Activated T-helper 1 cell treated with Interleukin-2 at 50 U/mL for 16 hours (primary cell): ENCODE data around the gene MSS51.

Experiments used
- DNase-seq: peaks from one replicate; pipeline ENCODE4 v3.0.0-alpha.2; 2020; ENCODE audit warnings: low read depth

The MSS51 gene

DNA sequence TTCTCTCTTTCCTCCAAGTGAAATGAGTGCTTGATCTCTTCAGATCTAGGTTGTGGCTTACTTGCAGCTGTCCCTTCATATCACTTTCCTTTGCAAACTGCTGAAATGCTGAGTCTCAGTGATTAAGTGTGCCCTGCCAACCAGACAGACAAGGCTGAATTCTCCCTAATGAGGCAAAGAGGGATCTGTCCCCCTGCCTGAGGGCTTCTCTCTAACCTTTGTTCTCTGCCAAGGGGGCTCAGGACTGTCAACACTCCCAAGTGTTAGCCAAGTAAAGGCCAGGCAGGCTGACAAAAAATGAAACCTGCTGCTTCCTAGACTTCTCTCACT, at the start of gene MSS51:
Gene MSS51, minus strand, starts transcription at position 24 of the 330 bp plus-strand sequence. CDS start 5,277 bp downstream, outside the sequence.
- no peak for DNase-seq

DNA sequence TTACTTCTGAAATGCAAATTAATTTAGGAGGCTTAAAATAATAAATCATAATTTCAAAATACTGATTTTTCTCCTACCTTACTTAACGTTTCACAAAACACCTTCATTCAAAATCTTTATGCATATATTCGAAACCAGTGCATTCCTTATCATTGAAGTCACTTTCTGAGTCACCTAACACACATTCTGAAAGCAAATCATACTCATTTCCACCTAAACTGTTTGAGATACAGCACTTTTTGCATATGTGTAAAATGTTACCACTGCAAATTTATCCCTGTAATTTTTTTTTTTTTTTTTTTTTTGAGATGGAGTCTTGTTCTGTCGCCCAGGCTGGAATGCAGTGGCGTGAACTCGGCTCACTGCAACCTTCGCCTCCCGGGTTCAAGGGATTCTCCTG, 46.8 kb upstream of the MSS51 start:
- no peak for DNase-seq

DNA sequence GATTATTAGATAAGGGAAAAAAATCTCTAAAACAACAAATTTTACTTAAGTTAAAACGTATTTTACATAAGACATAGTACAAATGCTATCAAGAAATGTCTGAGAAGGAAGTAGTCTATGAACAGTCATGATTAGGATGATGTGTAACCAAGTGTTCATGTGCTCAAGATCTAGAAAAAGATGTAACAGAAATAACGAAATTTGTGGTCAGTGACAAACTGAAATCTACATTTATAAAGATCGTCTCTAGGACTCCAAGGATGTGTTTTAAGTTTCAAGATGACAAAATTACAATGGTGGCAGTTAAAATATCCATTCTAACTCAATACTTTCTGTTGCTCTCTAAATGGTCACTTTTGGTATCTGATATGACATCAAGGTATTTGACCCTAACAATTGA, 45.3 kb upstream of the MSS51 start:
- DNase-seq: no peak

DNA sequence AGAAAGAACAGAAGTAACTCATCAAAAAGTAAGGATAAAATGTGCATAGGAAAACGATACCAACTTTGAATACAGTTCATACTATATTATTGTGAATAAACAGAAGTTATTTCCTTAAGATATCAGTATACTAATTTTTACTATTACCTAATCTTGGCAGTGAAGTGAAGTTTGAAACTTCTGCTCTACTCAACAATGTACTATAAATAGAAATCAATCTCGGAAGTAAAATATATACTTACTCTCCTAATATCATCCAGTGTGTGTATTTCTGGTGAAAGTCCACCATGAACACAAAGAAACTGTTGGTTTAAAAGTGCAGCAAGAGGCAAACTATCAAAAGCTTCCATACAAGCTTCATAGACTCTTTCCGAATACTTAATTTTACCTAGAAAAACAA, 37.9 kb upstream of the MSS51 start:
- DNase-seq: no peak

DNA sequence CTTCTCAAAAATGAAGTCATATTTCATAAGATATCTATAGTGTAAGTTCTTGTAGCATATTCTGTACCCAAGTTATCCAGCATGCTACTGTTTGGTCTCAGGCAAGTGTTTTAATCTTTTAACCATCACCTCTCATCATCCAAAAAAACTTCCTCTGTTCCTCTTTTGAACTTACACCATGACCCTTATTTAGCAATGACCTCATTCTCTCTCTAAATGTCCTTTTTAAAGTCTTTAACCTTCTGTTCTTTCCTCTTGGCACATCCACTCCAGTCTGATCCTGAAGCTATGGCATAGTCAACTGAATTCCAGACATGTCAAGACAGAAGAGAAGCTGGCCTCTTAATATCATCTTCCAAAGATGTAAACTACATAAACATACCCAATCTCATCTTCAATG, 36.2 kb upstream of the MSS51 start:
- no peak for DNase-seq

DNA sequence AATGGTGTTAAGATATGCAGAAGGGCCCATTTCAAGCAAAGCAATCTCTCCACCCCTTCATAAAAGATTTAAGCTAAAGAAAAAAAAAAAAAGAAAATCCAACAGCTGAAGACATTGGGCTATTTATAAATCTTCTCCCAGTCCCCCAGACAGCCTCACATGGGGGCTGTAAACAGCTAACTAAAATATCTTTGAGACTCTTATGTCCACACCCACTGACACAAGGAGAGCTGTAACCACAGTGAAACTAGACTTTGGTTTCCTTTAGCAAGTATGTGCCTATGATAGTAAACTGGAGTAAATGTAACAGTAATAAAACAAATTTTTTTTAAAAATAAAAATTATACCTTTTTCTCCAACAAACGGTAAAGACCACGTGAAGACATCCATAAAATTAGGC, 33.8 kb upstream of the MSS51 start:
- no peak for DNase-seq

DNA sequence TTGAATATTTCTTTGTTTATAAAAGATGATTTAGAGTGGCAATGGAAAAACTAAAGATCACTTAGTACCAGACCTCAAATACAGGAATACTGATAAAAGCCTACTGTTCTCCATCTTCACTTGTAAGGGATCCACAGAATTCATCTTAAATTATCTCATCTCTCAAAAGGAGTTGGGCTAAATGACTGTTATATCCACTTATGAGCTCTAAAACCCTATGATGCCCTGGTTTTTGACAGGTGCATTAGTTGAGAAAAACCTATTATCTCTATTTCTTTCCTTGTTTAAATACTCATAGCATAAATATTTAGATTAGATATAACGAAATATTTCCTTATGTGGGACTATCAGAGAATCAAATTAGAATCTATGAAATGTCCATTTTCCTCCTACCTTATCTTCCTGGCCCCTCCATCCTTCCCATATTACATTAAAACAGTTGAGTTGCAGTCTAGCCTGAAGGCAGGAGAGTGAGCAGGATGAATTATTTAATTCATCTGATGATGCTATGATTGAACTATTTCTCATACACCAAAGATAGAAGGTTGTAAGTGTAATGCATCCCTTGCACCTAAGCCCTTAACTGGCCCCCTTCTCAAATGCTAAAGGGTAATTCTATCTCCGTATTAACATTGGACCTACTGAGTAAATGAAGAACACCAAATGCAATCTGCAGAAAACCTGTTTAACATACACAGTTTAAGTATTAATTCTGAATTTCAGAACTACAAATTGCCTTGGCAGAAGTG, 32.8 kb upstream of the MSS51 start:
- no peak for DNase-seq

DNA sequence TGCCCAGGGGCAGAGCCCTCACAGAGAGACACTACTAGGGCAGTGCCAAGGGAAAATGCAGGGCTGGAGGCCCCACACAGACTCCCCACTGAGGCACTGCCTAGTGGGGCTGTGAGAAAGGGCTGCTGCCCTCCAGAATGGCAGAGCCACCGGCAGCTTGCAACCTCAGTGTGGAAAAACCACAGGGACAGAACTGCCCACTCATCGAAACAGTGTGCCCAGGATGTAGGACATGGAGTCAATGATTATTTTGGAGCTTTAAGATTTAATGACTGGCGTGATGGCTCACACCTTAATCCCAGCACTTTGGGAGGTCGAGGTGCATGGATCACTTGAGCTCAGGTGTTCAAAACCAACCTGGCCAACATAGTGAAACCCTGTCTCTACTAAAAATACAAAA, 27.5 kb upstream of the MSS51 start:
- DNase-seq: no peak

DNA sequence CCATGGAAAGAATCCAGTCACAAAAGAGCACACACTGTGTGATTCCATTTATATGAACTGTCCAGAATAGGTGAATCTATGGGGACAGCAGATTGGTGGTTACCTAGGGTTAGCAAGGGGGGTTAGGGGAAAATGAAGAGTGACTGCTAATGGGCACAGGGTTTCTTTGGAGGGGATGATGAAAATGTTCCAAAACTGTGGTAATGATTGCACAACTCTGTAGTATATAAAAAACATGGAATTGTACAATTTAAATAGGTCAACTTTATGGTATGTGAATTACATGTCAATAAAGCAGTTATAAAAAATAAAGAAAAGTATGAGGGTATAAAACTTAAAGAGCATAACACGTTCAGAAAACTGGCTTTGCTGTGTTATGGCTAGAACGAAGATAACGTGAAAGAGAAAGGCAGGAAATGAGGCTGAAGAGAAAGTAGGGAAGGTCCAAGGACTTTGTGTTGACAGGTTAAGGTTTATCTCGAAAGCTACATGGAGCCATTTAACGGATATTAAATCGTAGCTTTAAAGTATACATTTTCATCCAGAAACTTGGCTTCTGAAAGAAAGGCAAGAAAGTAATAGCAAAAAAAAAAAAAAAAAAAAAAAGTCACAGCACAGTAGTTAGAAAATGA, 26.4 kb upstream of the MSS51 start:
- DNase-seq: no peak

DNA sequence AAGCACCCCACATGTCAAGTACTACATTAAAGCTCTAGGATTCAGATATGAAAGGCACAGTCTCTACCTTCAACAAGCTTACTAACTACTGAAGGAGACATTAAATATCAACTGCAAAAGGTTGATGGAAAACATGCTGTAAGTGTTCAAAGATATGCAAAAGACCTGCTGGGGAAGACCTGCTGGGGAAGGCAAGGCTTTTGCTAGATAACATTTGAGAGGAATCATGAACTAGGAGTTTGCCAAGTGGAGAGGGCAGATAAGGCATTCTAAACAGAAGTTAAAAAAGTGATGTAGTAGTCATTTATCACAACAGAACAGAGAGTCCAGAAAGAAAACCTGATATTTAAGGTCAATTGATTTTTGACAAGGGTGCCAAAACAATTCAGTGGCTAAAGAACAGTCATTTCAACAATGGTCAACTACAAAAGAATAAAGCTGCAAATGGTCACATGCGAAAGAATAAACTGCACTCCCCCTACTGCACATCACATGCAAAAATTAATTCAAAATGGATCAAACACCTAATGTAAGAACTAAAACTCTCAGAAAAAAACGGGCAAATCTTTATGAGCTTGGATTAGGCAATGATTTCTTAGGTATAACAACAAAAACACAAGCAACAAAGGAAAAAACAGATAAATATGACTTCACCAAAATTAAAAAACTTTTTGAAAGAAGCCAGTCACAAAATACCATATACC, 23.0 kb upstream of the MSS51 start:
- no peak for DNase-seq

DNA sequence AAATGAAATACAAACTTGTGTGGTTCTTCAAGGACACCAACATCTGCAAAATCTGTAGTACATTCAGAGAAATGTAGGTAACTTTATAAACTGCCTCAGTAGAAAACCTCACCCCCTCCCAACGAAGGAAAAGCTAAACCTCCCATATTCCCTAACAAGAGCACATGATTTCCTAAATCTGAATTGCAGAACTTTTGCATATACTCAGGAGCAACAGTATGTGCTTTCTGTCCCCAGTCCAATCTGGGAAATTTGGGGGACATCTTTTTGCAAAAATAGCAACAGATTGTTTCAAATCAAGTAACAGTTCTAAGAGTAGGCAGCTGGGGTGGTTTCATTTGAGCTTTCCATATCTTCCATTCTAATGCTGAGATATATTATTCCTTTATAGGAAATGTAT, 15.8 kb upstream of the MSS51 start:
- no peak for DNase-seq

DNA sequence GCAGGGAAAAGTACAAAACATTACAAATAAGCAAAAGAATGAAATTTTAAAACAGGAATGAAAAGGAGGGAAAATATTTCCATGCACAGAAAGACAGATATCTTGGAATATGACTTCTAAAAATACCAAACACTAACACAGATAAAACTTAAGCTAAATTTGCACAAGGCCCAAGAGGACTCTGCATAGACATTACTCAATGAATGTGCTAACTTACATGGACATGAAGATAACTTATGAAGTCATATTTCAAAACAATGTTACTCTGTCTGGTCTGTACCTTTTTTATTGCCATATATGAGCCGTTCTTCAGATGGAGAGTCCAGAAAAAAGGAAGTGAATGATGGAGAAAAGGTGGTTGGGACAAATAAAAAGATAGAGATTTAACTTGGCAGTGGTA, 15.0 kb upstream of the MSS51 start:
- DNase-seq: no peak

DNA sequence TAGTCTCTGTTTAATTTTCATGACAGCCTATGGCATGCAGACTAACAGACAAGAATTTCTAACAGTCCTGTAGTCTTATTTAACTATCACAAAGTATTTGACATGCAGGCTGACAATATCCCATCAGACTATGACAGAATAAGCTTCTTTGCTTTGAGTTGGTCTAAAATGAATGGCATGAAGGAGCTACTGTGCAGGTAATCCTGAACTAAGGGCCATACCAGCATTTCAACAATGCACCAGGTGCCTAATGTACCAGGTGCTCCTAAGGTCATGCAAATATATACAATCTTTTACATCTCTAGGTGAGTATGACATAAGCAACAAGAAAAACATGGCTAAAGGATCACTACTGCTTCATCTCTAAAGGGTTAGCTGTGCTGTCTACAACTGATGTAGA, 13.6 kb upstream of the MSS51 start:
- DNase-seq: no peak

DNA sequence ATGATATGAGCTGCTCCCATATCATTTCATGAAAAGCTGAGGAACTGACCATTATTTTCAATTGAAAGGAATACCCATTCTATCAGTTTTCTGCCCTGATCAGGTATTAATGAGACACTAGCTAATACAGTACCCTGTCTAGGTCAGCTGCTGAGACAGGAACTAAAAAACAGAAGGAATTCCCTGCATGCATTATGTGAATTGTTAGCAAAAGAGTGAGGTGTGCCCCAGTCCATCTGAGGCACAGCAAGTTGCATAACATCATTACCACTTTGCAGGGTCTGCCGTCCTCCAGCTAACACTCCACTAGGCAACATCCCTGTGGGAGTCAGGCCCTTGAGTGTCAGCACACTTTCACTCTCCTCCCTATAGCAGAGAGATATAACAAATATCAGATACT, 11.1 kb upstream of the MSS51 start:
- no peak for DNase-seq

DNA sequence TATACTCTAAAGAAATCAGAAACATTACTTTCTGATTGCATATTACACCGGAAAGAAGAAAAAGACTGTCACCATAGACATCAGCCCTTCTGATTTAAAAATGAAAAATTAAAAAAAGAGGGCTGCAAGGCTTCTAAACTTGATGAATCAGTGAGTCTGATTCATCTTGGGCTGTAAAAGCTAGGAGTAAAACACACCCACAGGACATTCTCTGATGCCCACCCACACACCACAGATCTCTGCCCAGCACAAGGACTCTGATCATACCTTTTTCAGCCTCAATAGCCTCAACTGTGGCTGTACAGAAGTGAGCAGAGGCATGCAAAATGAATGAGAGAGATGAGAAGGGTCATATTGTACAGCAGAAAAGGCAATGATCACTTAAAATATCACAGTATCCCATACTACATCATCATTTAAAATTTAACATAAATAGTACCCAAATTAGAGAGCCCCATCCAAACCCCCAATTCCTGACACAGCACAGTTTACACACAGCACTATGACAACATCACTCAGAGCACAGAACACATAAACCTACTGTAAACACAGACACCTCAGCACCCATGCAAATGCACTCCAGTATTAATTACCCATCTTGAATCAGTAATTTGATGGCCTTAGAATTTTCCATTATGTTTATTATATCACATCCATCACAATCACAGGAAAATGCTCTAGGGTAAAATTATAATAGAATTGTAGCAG, 6.4 kb upstream of the MSS51 start:
- no peak for DNase-seq

DNA sequence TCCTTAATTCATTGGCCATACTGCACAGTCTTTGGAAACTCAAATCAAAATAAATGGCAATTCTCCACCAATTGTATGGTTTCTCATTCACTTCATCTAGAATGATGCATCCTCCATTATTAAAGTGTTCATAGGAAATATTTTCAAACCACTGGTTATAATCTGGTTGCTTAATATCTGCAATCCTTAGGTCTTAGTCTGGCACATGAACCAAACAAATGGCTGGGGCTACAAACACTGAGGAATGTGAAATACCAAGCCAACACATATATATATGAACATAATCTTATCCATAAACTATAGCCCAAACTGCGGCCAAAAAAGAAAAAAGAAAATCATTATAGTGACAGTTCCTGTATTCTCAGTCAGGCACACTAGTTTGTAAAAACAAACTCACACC, 5.7 kb upstream of the MSS51 start:
- DNase-seq: no peak

DNA sequence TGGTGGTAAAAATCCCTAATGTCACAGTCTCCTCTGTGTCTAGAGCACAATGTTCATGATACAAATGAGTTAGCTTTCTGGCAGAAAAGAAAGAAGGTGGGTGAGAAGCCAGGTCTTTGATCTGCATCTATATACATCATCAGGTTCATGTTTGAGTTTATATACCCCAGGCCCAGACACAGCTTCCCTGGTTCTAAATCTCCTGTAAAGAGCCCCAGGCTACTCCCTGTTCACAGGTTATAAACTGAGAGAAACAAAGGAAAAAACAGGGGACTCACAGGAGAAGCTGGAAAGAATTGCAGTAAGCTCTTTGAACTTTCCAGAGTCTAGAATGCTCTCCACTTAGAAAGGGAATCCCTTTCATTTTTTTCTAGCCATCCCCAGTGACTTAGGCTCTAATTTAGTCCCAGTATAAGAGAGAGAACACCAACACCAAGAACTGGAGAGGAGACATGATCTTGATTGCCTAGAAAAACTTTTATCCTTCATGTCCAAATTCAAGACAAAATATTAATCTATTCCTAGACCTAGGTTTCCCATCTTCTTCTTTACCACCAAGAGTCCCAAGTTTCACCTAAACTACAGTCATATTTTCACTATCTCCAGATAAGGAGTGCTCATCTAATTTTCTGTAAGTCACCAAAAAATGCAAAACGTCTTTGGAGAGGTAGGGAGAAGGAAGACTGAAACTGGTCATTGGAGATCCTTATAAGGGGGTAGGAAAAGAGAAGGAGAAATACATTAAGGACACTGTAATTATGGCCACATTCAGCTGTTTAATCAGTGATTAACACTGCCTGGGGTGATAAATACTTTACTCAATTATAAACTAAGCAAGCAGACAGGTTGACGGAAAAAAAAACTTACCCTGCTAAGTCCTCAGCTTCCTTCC, 469 bp downstream of the MSS51 start:
- DNase-seq: no peak

DNA sequence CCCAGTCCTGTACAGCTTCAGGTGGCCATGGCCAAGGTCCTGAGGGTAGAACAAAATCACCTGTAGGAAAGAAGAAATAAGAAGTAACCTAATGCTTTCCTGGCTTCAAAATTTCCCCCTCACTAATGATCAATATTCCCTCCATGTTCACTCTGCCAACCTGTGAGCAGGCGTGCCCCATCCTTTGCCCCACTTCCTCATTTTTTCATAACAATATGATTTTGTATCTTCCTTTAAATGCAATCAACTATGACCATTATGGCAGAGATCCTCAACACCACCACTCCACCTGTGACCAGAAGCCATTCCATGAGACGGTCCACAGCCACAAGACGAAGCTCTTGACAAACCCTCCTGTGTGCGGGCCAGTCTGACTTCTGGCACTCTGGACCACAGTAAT, 7.0 kb downstream of the MSS51 start:
- DNase-seq: no peak

DNA sequence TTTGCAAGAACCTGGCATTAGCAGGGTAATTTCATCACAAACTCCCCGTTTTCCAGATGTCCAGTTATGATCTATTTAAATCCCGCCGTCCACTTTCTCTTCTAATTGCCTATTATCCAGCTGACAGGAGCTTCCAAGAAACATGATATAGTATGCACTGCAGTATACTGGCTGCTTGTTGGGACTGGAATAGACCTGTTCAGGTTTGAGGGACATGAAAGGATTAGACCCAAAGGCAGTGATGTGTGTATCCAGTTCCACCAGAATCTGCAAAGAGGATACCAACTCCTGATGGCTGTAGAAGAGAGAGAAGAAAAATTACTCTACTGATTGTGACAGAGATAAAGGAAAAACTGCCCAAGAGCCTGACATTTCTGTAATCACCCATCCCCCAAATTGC, 8.9 kb downstream of the MSS51 start:
- DNase-seq: no peak

DNA sequence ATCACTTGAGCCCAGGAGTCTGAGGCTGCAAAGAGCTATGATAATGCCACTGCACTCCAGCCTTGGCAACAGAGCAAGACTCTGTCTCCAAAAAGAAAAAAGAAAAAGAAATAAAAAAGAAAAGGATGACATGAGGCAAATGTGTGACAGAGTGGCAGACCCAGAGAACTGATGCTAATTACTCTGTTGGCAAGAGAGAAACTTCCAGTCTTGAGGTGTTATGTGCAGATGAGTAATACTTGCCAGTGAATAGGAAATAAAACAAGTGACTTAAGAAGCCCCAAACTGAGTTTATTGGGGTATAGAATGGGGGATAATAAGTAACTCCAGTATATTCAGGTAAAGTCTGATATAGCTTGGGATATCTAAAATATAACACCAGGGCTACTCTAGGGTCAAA, 10.1 kb downstream of the MSS51 start:
- DNase-seq: no peak

DNA sequence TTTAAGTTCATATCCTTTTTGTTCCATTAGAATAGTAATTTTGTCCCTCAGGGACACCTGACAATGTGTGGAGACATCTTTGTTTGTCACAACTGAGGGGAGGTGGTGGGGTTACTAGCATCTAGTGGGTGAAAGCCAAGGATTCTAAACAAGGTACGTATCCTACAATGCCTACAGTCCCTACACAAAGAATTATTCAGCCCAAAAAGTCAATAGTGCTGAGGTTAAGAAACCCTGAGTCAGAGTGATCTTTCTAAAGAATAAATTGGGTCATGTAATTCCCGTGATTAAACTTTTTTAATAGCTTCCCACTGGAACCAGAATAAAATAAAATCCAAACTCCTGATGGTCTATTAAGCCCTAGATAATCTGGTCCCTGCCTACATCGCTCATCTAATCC, 16.8 kb downstream of the MSS51 start:
- DNase-seq: no peak
